T-cell (primary cell): ENCODE results near the gene APOO. TPM values are rescaled to one million over a fixed set of nuclear protein-coding genes. Genes with fewer than 3 reads are reported as not detected.

ENCODE experiments used
- ATAC-seq, 4 experiments: fragments of 200-7000 bp in 3 of 4; fragments of 150-1000 bp in 1 of 4; cut with Tn5 transposase; replicated peaks in 1 of 4; 1 replicate in 3 of 4; 2 replicates in 1 of 4; pipeline ENCODE4 v1.10.0; 2021; ENCODE audit warnings: moderate library complexity in 3 of 4, mild to moderate bottlenecking in 2 of 4, moderate number of reproducible peaks in 1 of 4
- CTCF ChIA-PET, 2 donors: fragments of 300-600 bp; sonication (Branson Sonifier 250); formaldehyde crosslinking; loops; one replicate each; lab custom pipeline; 2022; ENCODE audit warnings: antibody characterized with exemption in 2 of 2; lab: Charles Lee
- POLR2A ChIA-PET, 2 donors: fragments of 300-600 bp; sonication (Branson Sonifier 250); formaldehyde crosslinking; loops; one replicate each; lab custom pipeline; 2022; ENCODE audit warnings: antibody characterized with exemption in 2 of 2; lab: Charles Lee
- DNase-seq, 35 experiments: peaks; one replicate each; pipeline versions ENCODE4 v3.0.0 to v3.0.0-alpha.2; 2013 to 2023
- H3K27ac ChIP-seq: one replicate; pipeline ENCODE4 v1.5.1; 2013; ENCODE audit warnings: low read length
- H3K27me3 ChIP-seq, 2 experiments: replicated peaks in 1 of 2; 1 replicate in 1 of 2; 2 replicates in 1 of 2; pipeline versions ENCODE4 v1.6.1 to v1.7.0; 2013; ENCODE audit warnings: low read length in 1 of 2, mixed read lengths in 1 of 2; ENCODE audit not compliant: control insufficient read depth in 2 of 2, insufficient read depth in 2 of 2; ENCODE audit errors: extremely low read depth in 1 of 2
- H3K36me3 ChIP-seq, 2 donors: 1 replicate in 1 of 2; 2 replicates in 1 of 2; pipeline versions ENCODE4 v1.6.1 to v1.7.0; 2013; ENCODE audit warnings: low read length in 1 of 2; ENCODE audit not compliant: control insufficient read depth in 2 of 2, insufficient read depth in 1 of 2; ENCODE audit errors: extremely low read depth in 1 of 2
- H3K4me1 ChIP-seq, 2 experiments: 1 replicate in 1 of 2; 2 replicates in 1 of 2; pipeline versions ENCODE4 v1.6.1 to v1.7.0; 2013; ENCODE audit warnings: low read length in 2 of 2, mixed read lengths in 1 of 2; ENCODE audit not compliant: insufficient read depth in 2 of 2, control insufficient read depth in 1 of 2; ENCODE audit errors: extremely low read depth in 1 of 2
- H3K4me3 ChIP-seq, 2 donors: 1 replicate in 1 of 2; 2 replicates in 1 of 2; pipeline versions ENCODE4 v1.5.1 to v1.7.0; 2013; ENCODE audit warnings: mild to moderate bottlenecking in 2 of 2, low read length in 1 of 2, moderate library complexity in 1 of 2; ENCODE audit not compliant: control insufficient read depth in 1 of 2; ENCODE audit errors: extremely low read depth in 1 of 2
- H3K9me3 ChIP-seq: 2 replicates; pipeline ENCODE4 v1.7.0; 2013
- H3K27ac Mint-ChIP-seq, 2 donors: one replicate each; pipeline ENCODE4 v1.8.0; 2020 to 2021; ENCODE audit warnings: mild to moderate bottlenecking in 2 of 2, mixed read lengths in 2 of 2
- H3K27me3 Mint-ChIP-seq, 2 donors: one replicate each; pipeline ENCODE4 v1.8.0; 2021 to 2022; ENCODE audit warnings: mixed read lengths in 2 of 2
- H3K36me3 Mint-ChIP-seq: one replicate; pipeline ENCODE4 v1.8.0; 2021; ENCODE audit warnings: mixed read lengths
- H3K4me1 Mint-ChIP-seq, 3 donors: one replicate each; pipeline ENCODE4 v1.8.0; 2020 to 2022; ENCODE audit warnings: mixed read lengths in 3 of 3, mild to moderate bottlenecking in 1 of 3
- H3K4me3 Mint-ChIP-seq, 3 donors: one replicate each; pipeline ENCODE4 v1.8.0; 2020 to 2022; ENCODE audit warnings: mild to moderate bottlenecking in 3 of 3, mixed read lengths in 3 of 3, moderate library complexity in 3 of 3
- H3K9me3 Mint-ChIP-seq, 3 donors: one replicate each; pipeline ENCODE4 v1.8.0; 2020 to 2022; ENCODE audit warnings: mixed read lengths in 3 of 3
- WGBS: methylation state at CpG from one replicate; pipeline ENCODE4 v1.1.5; 2013; ENCODE audit warnings: missing lambda C conversion rate; ENCODE audit not compliant: insufficient coverage; 5-methylcytosine and 5-hydroxymethylcytosine counted together
- total RNA-seq, 35 experiments: library from RNA in 6 of 35; stranded (reverse) in 6 of 35; fragments of 120-200 nt in 1 of 35; gene quantifications; one replicate each; pipeline versions ENCODE4 v1.2.1 to v1.2.4 and lab custom pipeline; 2013 to 2026

The APOO gene
- total RNA-seq, 5 donors from 2014 or later (not counting 1 experiment from before 2014, with no cell fraction given): 5.2 to 16.5 (median 6.4) TPM

DNA sequence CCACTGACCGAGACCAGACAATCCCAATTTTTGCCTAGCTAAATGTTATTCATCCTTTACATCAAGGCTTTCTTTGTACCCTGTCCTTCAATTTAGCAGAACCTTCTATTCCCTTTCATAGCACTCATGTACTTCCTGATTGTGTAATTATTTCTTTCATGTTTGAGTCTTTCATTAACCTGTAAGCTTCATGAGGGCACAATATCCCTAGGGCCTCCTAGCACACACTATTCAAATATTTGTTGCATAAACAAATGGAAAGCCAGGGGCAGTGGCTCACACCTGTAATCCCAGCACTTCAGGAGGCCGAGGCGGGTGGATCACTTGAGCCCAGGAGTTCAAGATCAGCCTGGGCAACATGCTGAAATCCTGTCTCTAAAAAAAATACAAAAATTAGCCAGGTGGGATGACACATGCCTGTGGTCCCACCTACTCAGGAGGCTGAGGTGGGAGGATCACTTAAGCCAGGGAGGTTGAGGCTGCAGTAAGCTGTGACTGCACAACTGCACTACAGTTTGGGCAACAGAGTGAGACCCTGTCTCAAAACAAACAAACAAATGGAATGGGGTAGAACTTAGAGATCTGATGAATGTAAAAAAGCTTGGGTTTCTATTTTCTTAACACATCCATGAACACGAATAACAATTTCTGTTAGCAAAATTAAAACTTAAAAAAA lies 65.8 kb downstream of the APOO start:
- no peaks in the 10 kb centered on the region for H3K36me3 ChIP-seq
- Mint-ChIP-seq H3K27me3 (no peaks in the 10 kb centered on the region), H3K4me1 (no peaks in the 10 kb centered on the region), H3K9me3 (no peaks in the 10 kb centered on the region), H3K4me3 (no peak overlapping the region), H3K36me3 (peaks cover 5% of the 10 kb centered on the region), H3K27ac (no peak overlapping the region)
- POLR2A ChIA-PET: no interaction called here
- H3K27me3 ChIP-seq: no peaks in the 10 kb centered on the region
- H3K9me3 ChIP-seq: no peaks in the 10 kb centered on the region
- CTCF ChIA-PET: interaction anchor here in 1 of 2 donors (0.5 to 0.6 kb wide), 2 partner anchors 17 to 398 kb away, joined by 3 to 5 read pairs; no protein-coding TSS in a partner anchor
- ATAC-seq (no peak), DNase-seq (no peak)
- H3K4me1 ChIP-seq: no peaks in the 10 kb centered on the region
- H3K4me3 ChIP-seq: no peak overlapping the region
- no CpG with 5 or more reads among the region's 4 CpGs for WGBS
- no peak overlapping the region for H3K27ac ChIP-seq

DNA sequence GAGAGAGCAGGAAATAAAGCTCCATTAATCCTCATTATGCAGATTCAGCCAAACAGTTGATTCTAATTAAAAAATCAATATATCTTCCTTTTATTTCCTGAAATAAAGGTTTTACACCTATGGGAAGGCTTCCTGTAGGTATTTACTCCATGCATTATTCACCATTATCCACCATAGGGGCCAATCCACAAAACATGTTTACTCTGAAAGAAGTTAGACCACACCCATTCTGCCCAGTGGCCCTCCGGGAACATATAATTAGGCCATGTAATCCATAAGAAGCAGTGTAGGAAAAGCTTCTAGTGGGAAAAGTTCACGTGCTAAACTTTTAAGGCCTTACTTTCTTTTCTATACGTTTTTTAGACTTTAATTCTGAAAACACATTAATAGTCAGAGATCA lies 67.1 kb downstream of the APOO start:
- no peaks in the 10 kb centered on the region for H3K9me3 Mint-ChIP-seq
- no peak overlapping the region for H3K27ac ChIP-seq

GRCh38 chrX:23838953-23839352 lies 68.8 kb downstream of the APOO start:
- H3K4me3 Mint-ChIP-seq: no peak overlapping the region
- Histone ChIP-seq H3K4me3 (no peak overlapping the region), H3K4me1 (no peaks in the 10 kb centered on the region), H3K27me3 (no peaks in the 10 kb centered on the region), H3K27ac (no peak overlapping the region), H3K36me3 (no peaks in the 10 kb centered on the region), H3K9me3 (no peaks in the 10 kb centered on the region)
- H3K27ac Mint-ChIP-seq: no peak overlapping the region
- ATAC-seq: no peak
- H3K36me3 Mint-ChIP-seq: peaks cover 5% of the 10 kb centered on the region
- H3K27me3 Mint-ChIP-seq: peaks cover 0 to 5% of the 10 kb centered on the region in 2 donors
- no CpG with 5 or more reads among the region's 1 CpG for WGBS
- POLR2A ChIA-PET: interaction anchor here in 1 of 2 donors (0.6 kb wide), 1 partner anchor 19 kb away, joined by 7 read pairs; no protein-coding TSS in a partner anchor
- no peak for DNase-seq
- H3K9me3 Mint-ChIP-seq: no peaks in the 10 kb centered on the region
- CTCF ChIA-PET: interaction anchor here in 1 of 2 donors (0.9 kb wide), 1 partner anchor 25 kb away, joined by 3 read pairs; no protein-coding TSS in a partner anchor
- H3K4me1 Mint-ChIP-seq: no peaks in the 10 kb centered on the region

More for the DNA sequence above, 67.1 kb downstream of the APOO start:
- peaks cover 0 to under 1% of the 10 kb centered on the region in 2 donors for H3K27me3 Mint-ChIP-seq
- no peak overlapping the region for H3K27ac Mint-ChIP-seq
- no peak for DNase-seq
- no peaks in the 10 kb centered on the region for H3K36me3 ChIP-seq
- no peak overlapping the region for H3K4me3 Mint-ChIP-seq
- no CpG with 5 or more reads among the region's 3 CpGs for WGBS
- no peak for ATAC-seq
- H3K4me1 Mint-ChIP-seq: no peaks in the 10 kb centered on the region
- H3K36me3 Mint-ChIP-seq: peaks cover 5% of the 10 kb centered on the region
- H3K4me1 ChIP-seq: no peaks in the 10 kb centered on the region
- H3K4me3 ChIP-seq: no peak overlapping the region
- H3K27me3 ChIP-seq: no peaks in the 10 kb centered on the region
- no peaks in the 10 kb centered on the region for H3K9me3 ChIP-seq
- POLR2A ChIA-PET: no interaction called here
- CTCF ChIA-PET: interaction anchor here in 1 of 2 donors (0.6 kb wide), 1 partner anchor 64 kb away, joined by 4 read pairs; no protein-coding TSS in a partner anchor

DNA sequence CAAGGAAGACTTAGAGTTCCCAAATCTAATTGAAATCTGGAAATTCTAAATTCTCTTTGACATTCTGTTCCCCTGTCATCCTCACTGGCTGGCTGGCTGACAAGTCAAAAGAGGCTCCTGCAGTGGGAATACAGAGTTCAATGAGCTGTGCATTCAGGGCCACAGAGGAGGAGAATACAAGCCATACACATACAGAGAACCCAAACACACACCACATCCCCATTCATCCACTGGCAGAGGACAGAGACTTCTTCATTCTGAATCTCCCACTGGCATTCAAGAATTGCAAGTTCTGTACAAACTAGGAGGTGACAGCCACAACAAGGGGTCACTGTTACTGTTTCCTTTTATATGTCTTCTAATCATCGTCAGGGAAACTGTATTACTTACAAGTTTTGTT lies 75.0 kb downstream of the APOO start:
- Mint-ChIP-seq H3K27ac (no peak overlapping the region), H3K9me3 (no peaks in the 10 kb centered on the region), H3K27me3 (peaks cover 0 to 11% of the 10 kb centered on the region in 2 donors), H3K4me1 (no peaks in the 10 kb centered on the region), H3K4me3 (no peak overlapping the region), H3K36me3 (no peaks in the 10 kb centered on the region)
- Histone ChIP-seq H3K4me3 (no peak overlapping the region), H3K27me3 (no peaks in the 10 kb centered on the region), H3K27ac (no peak overlapping the region), H3K4me1 (no peaks in the 10 kb centered on the region), H3K36me3 (no peaks in the 10 kb centered on the region), H3K9me3 (no peaks in the 10 kb centered on the region)
- no CpG with 5 or more reads among the region's 1 CpG for WGBS
- CTCF ChIA-PET: no interaction called here
- POLR2A ChIA-PET: no interaction called here
- DNase-seq (no peak), ATAC-seq (no peak)

- Histone ChIP-seq H3K27me3 (no peaks in the 10 kb centered on the region), H3K4me1 (no peaks in the 10 kb centered on the region), H3K27ac (no peak overlapping the region), H3K4me3 (no peak overlapping the region), H3K9me3 (no peaks in the 10 kb centered on the region), H3K36me3 (no peaks in the 10 kb centered on the region)
- ATAC-seq: no peak
- no peak for DNase-seq
- Mint-ChIP-seq H3K36me3 (no peaks in the 10 kb centered on the region), H3K27ac (no peak overlapping the region), H3K4me3 (no peak overlapping the region), H3K4me1 (no peaks in the 10 kb centered on the region), H3K9me3 (no peaks in the 10 kb centered on the region), H3K27me3 (peaks cover 0 to 10% of the 10 kb centered on the region in 2 donors)
- ChIA-PET POLR2A (no interaction called here), CTCF (no interaction called here)
- no CpG with 5 or more reads among the region's 5 CpGs for WGBS
These were observed 78.9 kb downstream of the APOO start for GRCh38 chrX:23828881-23829280.

- Mint-ChIP-seq H3K9me3 (no peaks in the 10 kb centered on the region), H3K36me3 (no peaks in the 10 kb centered on the region), H3K4me1 (no peaks in the 10 kb centered on the region), H3K27me3 (peaks cover 0 to 15% of the 10 kb centered on the region in 2 donors), H3K4me3 (no peak overlapping the region), H3K27ac (no peak overlapping the region)
- ATAC-seq (no peak), DNase-seq (no peak)
- Histone ChIP-seq H3K9me3 (no peaks in the 10 kb centered on the region), H3K4me1 (no peaks in the 10 kb centered on the region), H3K36me3 (no peaks in the 10 kb centered on the region), H3K4me3 (no peak overlapping the region), H3K27me3 (no peaks in the 10 kb centered on the region), H3K27ac (no peak overlapping the region)
- ChIA-PET CTCF (no interaction called here), POLR2A (no interaction called here)
These were observed 81.1 kb downstream of the APOO start for GRCh38 chrX:23826653-23827052.
